Motor neuron (in vitro differentiated cells): Measurements from ENCODE around the gene PKN2. TPM values are rescaled to one million over a fixed set of nuclear protein-coding genes. Genes with fewer than 3 reads are reported as not detected.
A peak's percentile ranks its signal among the peaks of the same experiment; 100 is the strongest.
"Not testable (repeated sequence)": the region's sequence is repeated elsewhere in the genome, so short reads cannot be mapped to it uniquely, and the experiment has no call there.

Experiments used
- ATAC-seq, 8 experiments: fragments of 200-7000 bp; cut with Tn5 transposase; replicated peaks in 6 of 8; 2 replicates each; pipeline ENCODE4 v1.8.0; 2021; ENCODE audit warnings: mild to moderate bottlenecking in 8 of 8, moderate library complexity in 8 of 8
- H3K27ac ChIP-seq, 2 donors: fragments of 250-450 bp; sonication (Bioruptor Pico); 2 replicates each; pipeline ENCODE4 v1.9.0; 2021; ENCODE audit warnings: antibody characterized with exemption in 2 of 2, mild to moderate bottlenecking in 2 of 2, moderate library complexity in 1 of 2
- H3K4me1 ChIP-seq, 2 donors: fragments of 250-450 bp; sonication (Bioruptor Pico); replicated peaks in 1 of 2; 2 replicates each; pipeline ENCODE4 v1.6.1; 2021; ENCODE audit warnings: antibody characterized with exemption in 2 of 2, mild to moderate bottlenecking in 2 of 2, moderate library complexity in 1 of 2
- H3K4me3 ChIP-seq, 5 donors: fragments of 250-450 bp; sonication (Bioruptor Pico); 2 replicates each; pipeline ENCODE4 v1.9.0; 2021; ENCODE audit warnings: antibody characterized with exemption in 5 of 5, mild to moderate bottlenecking in 5 of 5, moderate library complexity in 4 of 5
- WGBS, 10 experiments: fragments of 450-650 bp; shearing (Covaris generic); methylation state at CpG; one replicate each; pipeline ENCODE4 v1.0.0; 2022; 5-methylcytosine and 5-hydroxymethylcytosine counted together
- in situ Hi-C, 9 experiments: fragments of 400-800 bp; cut with MboI; loops; one replicate each; pipeline ENCODE4 v1.15.0; 2021; ENCODE audit warnings: low sequenced_read_pairs in 9 of 9, low pct_unique_long_range_greater_than_20kb in 2 of 9; ENCODE audit not compliant: unreplicated experiment in 9 of 9
- total RNA-seq, 8 experiments: library from RNA; unstranded; fragments of 300-600 nt; gene quantifications; 2 replicates each; pipeline versions ENCODE4 v1.2.3 to v1.2.4, GENCODE V29; 2022

Gene PKN2
- total RNA-seq, 8 experiments from 2014 or later, result 19.9 to 51.5 (median 32.7) TPM

DNA sequence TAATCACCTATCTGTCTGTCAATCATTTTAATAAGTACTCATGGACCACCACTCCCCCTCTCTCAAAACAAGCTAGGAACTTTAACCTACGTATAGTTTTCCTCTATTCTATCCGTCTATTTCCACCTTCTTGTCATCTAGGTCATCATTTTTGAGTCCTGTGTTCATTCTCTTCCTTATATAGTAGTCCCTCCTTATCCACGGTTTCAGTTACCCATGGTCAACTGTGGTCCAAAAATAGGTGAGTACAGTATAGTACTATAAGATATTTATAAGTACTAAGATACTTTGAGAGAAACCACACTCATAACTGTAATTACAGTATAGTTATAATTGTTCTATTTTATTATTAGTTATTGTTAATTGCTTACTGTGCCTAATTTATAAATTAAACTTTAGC is 7.5 kb downstream of the PKN2 start:
- ATAC-seq, result no peak
- in situ Hi-C loops, result no loop called here
- Histone ChIP-seq H3K4me3 (no peak overlapping the region), H3K4me1 (peaks cover 0 to 8% of the 10 kb centered on the region in 2 donors), H3K27ac (no peak overlapping the region)
- WGBS, 10 experiments, result 77 to 100% (median 92%) methylated on average over 2 to 3 of the region's 3 CpGs; no CpG with 5 or more reads in 1 of the 10 experiments

DNA sequence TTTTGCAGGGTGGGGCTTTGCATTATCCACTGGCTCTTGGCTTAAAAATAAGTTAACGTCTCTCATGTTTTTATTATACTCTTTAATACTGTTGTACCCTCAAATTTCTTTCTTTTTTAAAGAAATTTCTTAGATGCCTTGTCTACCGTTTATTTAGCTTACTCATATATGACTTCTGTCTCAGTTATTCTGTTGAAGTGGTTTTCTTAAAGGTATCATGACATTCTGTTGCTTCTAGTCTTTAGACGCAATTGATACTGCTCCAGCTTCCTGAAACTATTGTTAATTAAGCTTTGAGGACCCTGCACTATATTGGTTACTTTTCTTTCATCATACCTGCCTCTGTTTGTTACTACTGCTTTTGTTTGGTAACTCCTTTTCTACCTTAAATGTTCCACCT is 11.7 kb downstream of the PKN2 start:
- WGBS, 10 experiments, result 69 to 100% (median 91%) methylated on average over 2 to 3 of the region's 3 CpGs
- peaks cover 0 to 2% of the 10 kb centered on the region in 2 donors for H3K4me1 ChIP-seq
- in situ Hi-C loops, result no loop called here
- H3K27ac ChIP-seq, result no peak overlapping the region
- H3K4me3 ChIP-seq, result no peak overlapping the region
- ATAC-seq, result no peak

DNA sequence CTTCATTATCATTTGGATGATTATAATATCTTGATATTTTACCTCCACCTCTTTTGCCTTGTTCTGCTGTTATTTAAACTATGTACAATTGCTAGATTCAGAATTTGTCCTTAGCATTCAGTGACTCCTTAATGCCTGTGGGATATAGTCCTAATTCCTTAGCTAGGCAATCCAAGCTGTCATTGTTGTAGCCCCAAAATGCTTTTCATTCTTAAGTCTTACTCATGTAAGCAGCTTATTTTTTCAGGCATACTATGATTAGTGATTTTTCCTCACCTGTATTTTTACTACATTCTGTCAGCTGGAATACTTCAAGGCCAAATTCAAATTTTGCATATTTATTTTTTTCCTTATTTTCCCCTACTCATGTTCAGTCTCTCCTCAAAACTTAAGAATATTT is 13.4 kb downstream of the PKN2 start:
- in situ Hi-C loops, result no loop called here
- Histone ChIP-seq H3K4me3 (no peak overlapping the region), H3K4me1 (peaks cover 0 to 2% of the 10 kb centered on the region in 2 donors), H3K27ac (no peak overlapping the region)
- no peak for ATAC-seq

DNA sequence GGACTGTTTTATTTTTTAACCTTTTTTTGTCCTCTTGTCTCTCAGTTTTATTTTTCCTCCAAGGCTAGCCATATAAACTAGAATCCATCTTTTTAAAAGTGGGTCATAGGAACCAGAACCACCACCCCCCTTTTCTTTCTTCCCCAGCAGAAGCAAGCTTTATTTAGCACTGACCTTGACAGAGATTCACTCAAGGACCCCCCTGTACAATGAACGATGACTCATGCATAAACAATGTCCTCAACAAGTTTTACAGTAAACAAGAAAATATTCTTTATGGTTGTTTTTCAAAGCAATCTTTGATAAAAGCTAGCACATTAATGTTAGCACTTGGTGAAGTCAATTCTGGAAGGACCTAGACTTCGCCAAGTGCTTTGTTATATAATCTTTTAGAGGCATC is 14.1 kb downstream of the PKN2 start:
- in situ Hi-C loops, result no loop called here
- no peak overlapping the region for H3K4me3 ChIP-seq
- WGBS, 10 experiments, result 72 to 100% (median 88%) methylated on average over 1 to 2 of the region's 2 CpGs
- ATAC-seq, result no peak
- no peak overlapping the region for H3K27ac ChIP-seq
- H3K4me1 ChIP-seq, result peaks cover 0 to 2% of the 10 kb centered on the region in 2 donors

DNA sequence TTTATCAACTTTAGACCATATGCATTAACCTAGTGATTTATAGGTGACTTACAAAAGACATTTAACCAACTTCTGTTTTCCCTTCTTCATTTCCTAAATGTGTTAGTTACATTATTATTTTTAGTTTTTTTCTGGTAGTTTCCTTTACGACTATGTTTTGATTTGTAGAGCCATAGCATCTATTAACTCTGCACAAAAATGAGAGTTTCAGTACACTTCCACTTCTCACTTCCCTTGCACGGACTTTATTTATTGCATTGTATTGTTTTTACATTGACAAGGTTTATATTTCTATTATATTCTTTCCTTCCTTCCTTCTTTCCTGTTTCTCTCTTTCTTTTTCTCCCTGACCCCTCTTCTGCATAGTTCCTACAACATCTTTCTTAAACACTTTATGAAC is 14.7 kb downstream of the PKN2 start:
- no peak for ATAC-seq
- Histone ChIP-seq H3K4me3 (no peak overlapping the region), H3K4me1 (peaks cover 0 to 2% of the 10 kb centered on the region in 2 donors), H3K27ac (no peak overlapping the region)
- 64 to 100% (median 96%) methylated on average over 2 of the region's 2 CpGs for WGBS, 10 experiments
- in situ Hi-C loops, result no loop called here

DNA sequence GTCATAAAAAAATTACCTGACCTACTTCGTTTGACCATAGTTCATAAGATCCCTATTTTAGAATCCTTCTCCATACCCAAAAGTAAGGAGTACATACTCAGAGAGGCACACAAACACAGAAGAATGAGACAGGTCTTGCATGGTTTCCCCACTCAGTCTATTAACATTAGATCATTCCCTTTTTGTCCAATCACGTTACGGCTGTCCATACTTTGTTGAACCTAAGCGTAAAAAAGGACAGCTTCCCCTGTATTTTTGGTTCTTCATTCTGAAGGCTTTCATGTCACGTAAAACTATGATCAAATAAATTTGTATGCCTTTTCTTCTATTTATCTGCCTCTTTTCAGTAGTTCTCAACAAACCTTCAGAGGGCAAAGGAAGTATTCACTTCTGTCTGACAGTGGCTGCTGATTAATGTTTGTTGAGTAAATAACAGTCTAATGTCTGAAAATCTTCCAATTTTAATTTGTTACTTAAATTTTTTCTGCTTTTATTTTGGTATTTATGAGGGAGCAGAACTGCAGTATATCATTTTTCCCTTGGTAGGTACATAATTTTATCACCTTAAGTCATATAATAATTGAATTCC is 16.4 kb downstream of the PKN2 start:
- H3K27ac ChIP-seq, result no peak overlapping the region
- H3K4me3 ChIP-seq, result no peak overlapping the region
- no peak for ATAC-seq
- peaks cover 0 to 2% of the 10 kb centered on the region in 2 donors for H3K4me1 ChIP-seq
- WGBS, 10 experiments, result 87 to 99% (median 94%) methylated on average over 2 to 5 of the region's 5 CpGs
- in situ Hi-C loops, result no loop called here

DNA sequence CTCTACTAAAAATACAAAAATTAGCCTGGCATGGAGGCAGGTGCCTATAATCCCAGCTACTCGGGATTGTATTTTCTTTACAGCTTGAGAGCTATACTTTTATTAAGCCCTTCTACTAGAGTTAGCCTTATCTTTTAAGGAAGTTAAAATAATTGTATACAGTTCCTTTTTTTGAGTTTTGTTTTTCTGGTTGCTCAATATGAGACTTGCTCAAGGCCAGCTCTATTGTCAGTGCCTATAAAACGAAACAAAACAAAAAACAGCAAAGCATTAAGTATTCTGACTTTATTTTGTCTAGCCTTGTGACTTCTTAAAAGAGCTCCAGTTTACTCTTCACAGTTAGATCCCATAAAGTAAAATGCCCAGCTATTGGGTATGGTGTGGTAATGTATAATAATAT is 17.2 kb downstream of the PKN2 start:
- no peak for ATAC-seq
- in situ Hi-C loops, result no loop called here
- H3K27ac ChIP-seq, result no peak overlapping the region
- peaks cover 0 to 2% of the 10 kb centered on the region in 2 donors for H3K4me1 ChIP-seq
- WGBS, 10 experiments, result 67 to 93% (median 80%) methylated on average over 1 to 2 of the region's 2 CpGs; no CpG with 5 or more reads in 1 of the 10 experiments
- H3K4me3 ChIP-seq, result no peak overlapping the region

DNA sequence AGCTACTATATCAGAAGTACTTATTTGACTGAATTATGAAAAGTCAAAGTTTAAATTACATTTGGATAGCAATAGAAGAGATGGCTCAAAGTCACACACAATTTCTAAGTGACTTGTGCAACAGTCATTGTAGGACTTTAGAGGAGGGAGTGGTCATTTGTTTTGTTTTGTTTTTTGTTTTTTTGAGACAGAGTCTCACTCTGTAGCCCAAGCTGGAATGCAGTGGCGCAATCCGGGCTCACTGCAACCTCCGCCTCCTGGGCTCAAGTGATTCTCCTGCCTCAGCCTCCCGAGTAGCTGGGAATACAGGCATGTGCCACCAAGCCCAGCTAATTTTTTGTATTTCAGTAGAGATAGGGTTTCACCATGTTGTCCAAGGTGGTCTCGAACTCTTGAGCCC is 17.7 kb downstream of the PKN2 start:
- H3K27ac ChIP-seq, H3K4me3 ChIP-seq, in situ Hi-C loops, H3K4me1 ChIP-seq: not testable (repeated sequence)
- ATAC-seq, result peak in 1 of 8 experiments; percentile 33
- 60 to 98% (median 96%) methylated on average over 1 to 5 of the region's 5 CpGs; no CpG with 5 or more reads in 4 of the 10 experiments for WGBS, 10 experiments

DNA sequence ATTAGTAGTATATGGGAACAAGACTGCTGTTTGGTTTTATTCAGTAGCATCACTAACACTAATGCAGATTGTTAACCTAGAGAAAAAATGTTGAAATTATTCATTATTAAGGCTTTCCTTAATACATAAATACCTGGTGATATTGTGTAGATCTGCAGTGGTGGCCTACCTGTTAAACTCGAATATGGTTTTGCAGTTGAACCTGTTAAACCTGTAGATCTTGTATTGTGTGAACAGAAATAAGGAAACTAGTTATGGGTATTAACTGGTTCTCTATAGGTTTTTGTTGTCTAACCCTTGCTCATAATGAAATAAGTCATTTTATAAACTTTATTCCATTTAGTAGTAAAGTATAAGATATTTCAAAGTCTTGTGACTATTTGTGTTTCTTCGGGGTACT is 23.9 kb downstream of the PKN2 start:
- in situ Hi-C loops, result no loop called here
- 64 to 100% (median 98%) methylated on average over 1 to 2 of the region's 2 CpGs for WGBS, 10 experiments
- no peak for ATAC-seq
- no peaks in the 10 kb centered on the region for H3K4me1 ChIP-seq
- H3K4me3 ChIP-seq, result no peak overlapping the region
- H3K27ac ChIP-seq, result no peak overlapping the region

DNA sequence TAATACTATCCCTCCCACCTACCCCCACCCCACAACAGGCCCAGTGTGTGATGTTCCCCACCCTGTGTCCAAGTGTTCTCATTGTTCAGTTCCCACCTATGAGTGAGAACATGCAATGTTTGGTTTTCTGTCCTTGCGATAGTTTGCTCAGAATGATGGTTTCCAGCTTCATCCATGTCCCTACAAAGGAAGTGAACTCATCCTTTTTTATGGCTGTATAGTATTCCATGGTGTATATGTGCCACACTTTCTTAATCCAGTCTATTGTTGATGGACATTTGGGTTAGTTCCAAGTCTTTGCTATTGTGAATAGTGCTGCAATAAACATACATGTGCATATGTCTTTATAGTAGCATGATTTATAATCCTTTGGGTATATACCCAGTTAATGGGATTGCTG is 28.8 kb downstream of the PKN2 start:
- WGBS, 10 experiments, result 83% methylated on average over 1 of the region's 1 CpG; no CpG with 5 or more reads in 9 of the 10 experiments
- ATAC-seq, H3K4me1 ChIP-seq, in situ Hi-C loops, H3K27ac ChIP-seq, H3K4me3 ChIP-seq: not testable (repeated sequence)

DNA sequence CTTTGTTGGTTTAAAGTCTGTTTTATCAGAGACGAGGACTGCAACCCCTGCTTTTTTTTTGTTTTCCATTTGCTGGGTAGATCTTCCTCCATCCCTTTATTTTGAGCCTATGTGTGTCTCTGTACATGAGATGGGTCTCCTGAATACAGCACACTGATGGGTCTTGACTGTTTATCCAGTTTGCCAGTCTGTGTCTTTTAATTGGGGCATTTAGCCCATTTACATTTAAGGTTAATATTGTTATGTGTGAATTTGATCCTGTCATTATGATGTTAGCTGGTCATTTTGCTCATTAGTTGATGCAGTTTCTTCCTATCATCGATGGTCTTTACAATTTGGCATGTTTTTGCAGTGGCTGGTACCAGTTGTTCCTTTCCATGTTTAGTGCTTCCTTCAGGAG is 32.5 kb downstream of the PKN2 start:
- in situ Hi-C loops, H3K4me1 ChIP-seq, ATAC-seq, H3K27ac ChIP-seq, H3K4me3 ChIP-seq: not testable (repeated sequence)
- 100% methylated on average over 1 of the region's 2 CpGs; no CpG with 5 or more reads in 9 of the 10 experiments for WGBS, 10 experiments

DNA sequence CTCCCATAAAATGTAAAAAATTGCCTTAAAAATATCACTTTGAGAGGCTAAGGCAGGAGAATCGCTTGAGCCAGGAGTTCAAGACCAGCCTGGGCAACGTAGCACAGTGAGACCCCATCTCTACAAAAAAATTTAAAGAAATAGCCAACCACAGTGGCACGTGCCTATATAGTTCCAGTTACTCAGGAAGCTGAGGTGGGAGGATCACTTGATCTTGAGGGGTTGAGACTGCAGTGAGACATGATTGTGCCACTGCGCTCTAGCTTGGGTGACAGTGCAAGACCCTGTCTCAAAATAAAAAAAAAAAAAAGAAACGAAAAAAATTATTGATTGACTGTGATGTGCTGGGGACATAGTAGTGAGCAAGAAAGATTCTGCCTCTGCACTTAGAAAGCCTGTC is 38.4 kb downstream of the PKN2 start:
- ATAC-seq, result no peak
- Histone ChIP-seq H3K27ac (no peak overlapping the region), H3K4me1 (no peaks in the 10 kb centered on the region), H3K4me3 (no peak overlapping the region)
- 94 to 100% (median 99%) methylated on average over 2 to 5 of the region's 5 CpGs for WGBS, 10 experiments
- in situ Hi-C loops, result no loop called here

DNA sequence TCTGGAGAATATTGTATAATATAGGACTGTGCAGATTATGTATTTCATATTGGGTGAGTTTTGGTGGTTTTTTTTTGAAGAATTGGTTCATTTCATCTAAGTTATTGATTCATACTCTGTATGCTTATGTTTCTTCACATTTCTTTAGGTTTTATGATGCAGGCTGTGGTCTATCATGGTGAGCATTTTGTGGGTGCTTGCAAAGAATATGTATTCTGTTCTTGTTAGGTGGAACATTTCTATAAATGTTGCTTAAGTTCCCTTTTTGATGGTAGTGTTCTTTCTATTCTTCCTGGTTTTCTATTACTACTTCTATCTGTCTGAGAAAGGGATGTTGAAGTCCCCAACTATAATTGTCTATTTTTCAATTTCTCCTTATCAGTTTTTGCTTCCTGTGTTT is 42.6 kb downstream of the PKN2 start:
- Histone ChIP-seq H3K27ac (no peak overlapping the region), H3K4me3 (no peak overlapping the region), H3K4me1 (no peaks in the 10 kb centered on the region)
- no peak for ATAC-seq
- in situ Hi-C loops, result no loop called here

DNA sequence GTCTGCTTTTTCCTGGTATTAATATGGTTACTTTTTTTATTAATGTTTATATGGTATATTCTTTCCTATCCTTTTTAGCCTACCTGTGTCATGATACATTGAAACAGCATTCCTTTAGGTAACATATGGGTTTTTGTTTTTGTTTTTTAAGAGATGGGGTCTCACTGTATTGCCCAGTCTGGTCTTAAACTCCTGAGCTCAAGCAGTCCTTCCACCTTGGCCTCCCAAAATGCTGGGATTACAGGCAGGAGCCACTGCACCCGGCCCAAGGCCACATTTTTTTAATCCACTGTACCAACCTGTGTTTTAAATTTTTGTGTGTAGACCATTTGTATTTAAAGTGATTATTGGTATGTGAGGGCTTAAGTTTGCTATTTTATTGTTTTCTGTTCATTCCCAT is 43.1 kb downstream of the PKN2 start:
- no peak for ATAC-seq
- 50 to 100% (median 92%) methylated on average over 1 of the region's 1 CpG; no CpG with 5 or more reads in 3 of the 10 experiments for WGBS, 10 experiments
- Histone ChIP-seq H3K4me3 (no peak overlapping the region), H3K27ac (no peak overlapping the region), H3K4me1 (no peaks in the 10 kb centered on the region)
- in situ Hi-C loops, result no loop called here
